ENCODE results near the gene OR2B2.

OR2B2 gene

GRCh38 chr6:27861861-27862260 lies 50.3 kb downstream of the OR2B2 start:
- no peak for TF ChIP-seq JUND (IDR thresholded peaks at IDR 0.05; ENCODE audit: low read depth)
- in situ Hi-C loops (cut with HindIII; ENCODE audit: low pct_unique_long_range_greater_than_20kb, low sequenced_read_pairs), result no loop called here
- no peak for DNase-seq (ENCODE audit: low read depth in 1 of 2, low spot score in 1 of 2)

DNA sequence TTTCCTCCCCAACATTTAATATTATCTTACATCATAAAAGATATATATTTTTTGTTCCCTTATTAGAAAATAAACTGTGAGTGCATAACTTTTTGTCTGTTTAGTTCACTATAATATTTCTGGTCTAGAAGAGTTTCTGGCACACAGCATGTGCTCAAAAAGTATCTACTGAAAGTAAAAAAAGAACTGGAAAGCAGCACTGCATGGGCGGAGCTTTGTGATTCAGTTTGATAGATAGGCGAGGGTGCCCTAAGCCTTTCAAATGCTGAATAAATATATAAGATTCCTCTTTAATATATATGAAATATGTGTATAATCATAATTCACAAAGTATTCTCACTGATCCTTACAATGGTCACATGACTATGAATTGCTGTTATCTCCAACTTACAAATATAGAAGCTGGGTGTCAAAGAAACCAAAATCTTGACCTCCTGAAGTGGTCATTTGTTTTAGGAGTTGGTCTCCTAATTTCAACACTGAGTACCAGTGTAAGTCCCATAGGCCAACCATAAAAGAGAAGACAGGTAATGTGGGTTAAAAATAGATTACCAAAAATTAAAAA lies 50.8 kb downstream of the OR2B2 start:
- no peak for TF ChIP-seq JUND (IDR thresholded peaks at IDR 0.05; ENCODE audit: low read depth)
- no peak for DNase-seq (ENCODE audit: low read depth in 1 of 2, low spot score in 1 of 2)
- in situ Hi-C loops (cut with HindIII; ENCODE audit: low pct_unique_long_range_greater_than_20kb, low sequenced_read_pairs), result no loop called here

Measured in T47D (cell line).